Astrocyte of the cerebellum (primary cell): ENCODE measurements around the gene NOS1.

ENCODE experiments used
- DNase-seq: peaks from one replicate; pipeline ENCODE4 v3.0.0-alpha.2; 2011; ENCODE audit warnings: low read depth
- H3K4me3 ChIP-seq: 2 replicates; pipeline ENCODE4 v1.5.1; 2011; ENCODE audit warnings: mild to moderate bottlenecking, low read depth, low read length, moderate library complexity
- in situ Hi-C: cut with HindIII; loops from 2 replicates; pipeline ENCODE4 v1.10.0; 2017; ENCODE audit warnings: low sequenced_read_pairs
- TF ChIP-seq, protein P1 (sequence below): IDR thresholded peaks from 2 replicates; pipeline ENCODE4 v1.5.1; 2012; ENCODE audit warnings: low read length, low read depth, moderate library complexity, mild to moderate bottlenecking; ENCODE audit errors: missing control alignments

NOS1 gene

DNA sequence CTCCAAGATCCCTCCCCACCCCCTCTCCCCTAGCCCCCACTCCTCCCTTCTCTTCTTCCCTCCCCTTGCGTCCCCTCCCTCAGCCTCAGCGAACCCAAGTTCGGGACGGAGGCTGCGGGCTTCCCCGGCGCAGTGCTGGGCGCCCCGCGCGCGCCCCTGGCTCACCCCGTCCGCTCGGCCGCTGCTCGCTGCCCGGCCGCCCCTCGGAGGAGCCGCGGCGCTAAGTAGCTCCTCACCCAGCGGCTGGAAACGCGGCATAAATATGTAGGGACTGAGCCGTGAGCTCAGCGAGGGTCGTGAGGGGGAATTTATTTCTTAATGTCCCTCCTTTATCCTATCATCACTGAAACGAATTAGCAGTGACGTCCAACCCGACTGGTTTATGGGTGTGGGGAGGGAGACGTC is at the start of gene NOS1:
Gene NOS1 (minus strand): TSS at position 280 of the 405 bp plus-strand sequence. CDS start 30,557 bp downstream, outside the sequence.
- in situ Hi-C loops, result loop anchor here (25.0 kb wide), 1 partner anchor 476 kb away; no protein-coding TSS in a partner anchor
- DNase-seq, result no peak
- H3K4me3 ChIP-seq, result no peak within 1 kb of the TSS
- TF ChIP-seq, protein P1, sequence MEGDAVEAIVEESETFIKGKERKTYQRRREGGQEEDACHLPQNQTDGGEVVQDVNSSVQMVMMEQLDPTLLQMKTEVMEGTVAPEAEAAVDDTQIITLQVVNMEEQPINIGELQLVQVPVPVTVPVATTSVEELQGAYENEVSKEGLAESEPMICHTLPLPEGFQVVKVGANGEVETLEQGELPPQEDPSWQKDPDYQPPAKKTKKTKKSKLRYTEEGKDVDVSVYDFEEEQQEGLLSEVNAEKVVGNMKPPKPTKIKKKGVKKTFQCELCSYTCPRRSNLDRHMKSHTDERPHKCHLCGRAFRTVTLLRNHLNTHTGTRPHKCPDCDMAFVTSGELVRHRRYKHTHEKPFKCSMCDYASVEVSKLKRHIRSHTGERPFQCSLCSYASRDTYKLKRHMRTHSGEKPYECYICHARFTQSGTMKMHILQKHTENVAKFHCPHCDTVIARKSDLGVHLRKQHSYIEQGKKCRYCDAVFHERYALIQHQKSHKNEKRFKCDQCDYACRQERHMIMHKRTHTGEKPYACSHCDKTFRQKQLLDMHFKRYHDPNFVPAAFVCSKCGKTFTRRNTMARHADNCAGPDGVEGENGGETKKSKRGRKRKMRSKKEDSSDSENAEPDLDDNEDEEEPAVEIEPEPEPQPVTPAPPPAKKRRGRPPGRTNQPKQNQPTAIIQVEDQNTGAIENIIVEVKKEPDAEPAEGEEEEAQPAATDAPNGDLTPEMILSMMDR, result no peak

DNA sequence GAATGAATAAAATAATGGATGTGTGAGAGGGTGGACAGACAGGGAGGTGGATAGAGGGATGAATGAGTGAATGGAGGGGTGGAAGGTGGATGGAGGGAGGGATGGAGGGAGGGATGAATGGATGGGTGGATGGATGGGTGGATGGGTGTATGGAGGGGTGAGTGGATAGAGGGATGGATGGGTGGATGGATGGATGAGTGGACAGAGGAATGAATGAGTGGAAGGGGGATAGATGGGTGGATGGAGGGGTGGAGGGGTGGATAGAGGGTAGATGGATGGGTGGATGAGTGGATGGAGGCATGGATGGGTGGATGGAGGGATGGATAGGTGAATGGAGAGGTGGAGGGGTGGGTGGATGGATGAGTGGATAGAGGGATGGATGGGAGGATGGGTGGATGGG is 47.9 kb upstream of the NOS1 start:
- TF ChIP-seq, protein P1, result no peak
- in situ Hi-C loops, result no loop called here
- no peak for DNase-seq
- no peak overlapping the region for H3K4me3 ChIP-seq

GRCh38 chr12:117408161-117408791 is 46.9 kb upstream of the NOS1 start:
- in situ Hi-C loops, result no loop called here
- TF ChIP-seq, protein P1, result no peak
- DNase-seq, result peak; percentile 51
- no peak overlapping the region for H3K4me3 ChIP-seq

- TF ChIP-seq, protein P1, result no peak
- no peak for DNase-seq
- in situ Hi-C loops, result no loop called here
- no peak overlapping the region for H3K4me3 ChIP-seq
Measured at GRCh38 chr12:117404940-117405339, 43.5 kb upstream of the NOS1 start.

DNA sequence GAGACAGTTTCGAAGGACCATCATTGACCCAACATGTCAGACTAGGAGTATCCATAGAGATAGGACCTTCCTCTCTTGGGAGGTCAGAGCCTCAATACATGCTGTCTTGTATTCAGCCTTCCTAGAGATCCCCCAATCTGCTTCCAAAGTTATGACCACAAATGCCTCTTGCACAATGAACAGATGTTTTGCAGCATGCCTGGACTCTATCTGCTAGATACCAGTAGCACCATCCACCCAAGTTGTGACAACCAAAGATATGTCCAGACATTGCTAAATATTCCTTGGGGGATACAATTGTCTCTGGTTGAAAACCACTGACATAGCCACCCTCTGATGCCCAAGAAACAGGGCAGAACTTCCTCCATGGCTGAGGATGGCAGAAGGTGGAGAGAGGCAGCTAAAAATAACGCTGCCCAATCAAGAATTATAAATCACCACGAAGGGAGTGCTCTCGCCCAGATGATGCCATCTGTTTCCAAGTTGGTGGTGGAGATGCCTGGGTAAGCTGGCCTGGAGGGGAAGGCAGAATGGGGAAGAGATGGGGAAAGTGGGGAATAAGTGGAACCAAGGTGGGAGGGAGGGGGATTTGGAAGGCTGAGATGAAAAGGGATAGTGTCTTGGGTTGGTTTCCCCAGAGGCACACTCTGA is 42.9 kb upstream of the NOS1 start:
- no peak for DNase-seq
- no peak overlapping the region for H3K4me3 ChIP-seq
- in situ Hi-C loops, result no loop called here
- TF ChIP-seq, protein P1, result no peak

DNA sequence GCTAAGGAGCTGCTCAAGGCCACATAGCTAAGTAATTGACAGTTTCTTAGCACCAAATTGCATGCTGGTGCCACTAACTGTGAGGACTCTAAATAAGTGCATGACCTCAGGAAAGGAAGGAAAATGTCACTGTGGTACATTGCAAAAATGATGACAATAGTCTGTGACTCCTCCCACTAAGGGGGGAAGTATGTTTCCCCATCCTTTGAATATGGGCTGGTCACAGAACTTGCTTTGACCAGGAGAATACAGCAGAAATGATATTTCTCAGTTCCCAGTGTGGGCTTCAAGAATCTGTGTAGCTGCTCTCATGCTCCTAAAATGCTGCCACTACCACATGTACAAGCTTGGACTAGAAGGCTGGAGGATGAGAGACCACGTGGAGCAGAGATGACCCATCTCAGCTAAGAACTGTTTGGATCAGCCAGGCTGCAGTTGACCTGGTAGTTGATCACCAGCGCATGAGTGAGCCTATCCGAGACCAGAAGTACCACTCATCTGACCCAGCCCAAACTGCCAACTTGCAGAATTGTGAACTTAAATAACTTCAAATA is 42.2 kb upstream of the NOS1 start:
- DNase-seq, result no peak
- in situ Hi-C loops, result no loop called here
- H3K4me3 ChIP-seq, result no peak overlapping the region
- TF ChIP-seq, protein P1, result no peak
